Measurements from ENCODE around the gene IGLL1.

Gene IGLL1

DNA sequence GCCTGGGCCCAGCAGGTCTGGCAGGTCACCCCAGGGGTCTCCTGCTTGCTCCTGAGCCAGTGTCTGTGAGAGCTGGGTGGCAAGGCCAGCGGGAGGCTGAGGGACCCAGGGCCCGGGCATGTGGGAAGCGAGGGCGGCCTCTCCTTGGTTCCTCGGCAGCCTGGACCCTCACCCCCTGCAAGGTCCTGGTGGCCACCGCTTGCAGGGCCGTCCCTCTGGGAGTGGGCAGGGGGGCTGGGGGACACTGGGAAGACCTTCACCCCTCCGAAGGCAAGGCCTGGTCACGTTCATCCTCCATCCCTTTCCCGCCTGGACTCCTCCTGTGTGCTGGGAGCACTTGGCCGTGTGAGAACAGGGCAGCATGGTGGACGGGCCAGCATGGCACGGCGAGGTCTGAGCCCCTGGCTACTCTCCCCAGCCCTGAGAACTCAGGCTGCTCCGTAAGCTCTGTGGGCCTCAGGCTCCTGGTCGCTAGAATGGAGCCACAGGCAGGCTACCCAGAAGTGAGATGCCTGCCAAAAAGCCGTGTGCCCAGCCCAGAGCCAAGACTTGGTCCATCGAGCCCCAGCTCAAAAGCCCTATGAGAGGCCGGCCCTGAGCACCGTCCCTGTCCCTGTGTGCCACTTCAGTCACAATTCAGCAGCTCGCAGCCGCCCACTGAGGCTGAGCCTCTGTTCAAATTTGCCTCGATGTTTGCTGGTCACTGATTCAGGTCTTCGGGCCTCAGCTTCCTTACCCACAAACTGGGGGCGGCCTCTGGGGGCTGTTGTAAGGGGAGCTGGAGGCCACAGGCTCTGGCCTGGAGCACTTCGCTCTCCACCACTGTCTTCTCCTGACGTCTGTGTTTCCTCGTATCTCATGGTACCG, 45.0 kb downstream of the IGLL1 start:
- no peak overlapping the region for H3K27ac ChIP-seq (ENCODE audit: low read length)
- DNase-seq (ENCODE audit: low read depth, low spot score), result no peak
- H3K9me3 ChIP-seq (ENCODE audit: control insufficient read depth, insufficient read depth, low read length), result no peaks in the 10 kb centered on the region
- H3K4me1 ChIP-seq (ENCODE audit: control insufficient read depth, insufficient read depth, low read length), result peaks cover 18% of the 10 kb centered on the region
- H3K36me3 ChIP-seq (ENCODE audit: control insufficient read depth, insufficient read depth, low read length), result no peaks in the 10 kb centered on the region
- no peaks in the 10 kb centered on the region for H3K27me3 ChIP-seq (ENCODE audit: control insufficient read depth, insufficient read depth, low read length)
- no CpG with 5 or more reads among the region's 29 CpGs for WGBS (ENCODE audit: insufficient coverage, insufficient read length)
- no peak overlapping the region for H3K4me3 ChIP-seq (ENCODE audit: low read length)

DNA sequence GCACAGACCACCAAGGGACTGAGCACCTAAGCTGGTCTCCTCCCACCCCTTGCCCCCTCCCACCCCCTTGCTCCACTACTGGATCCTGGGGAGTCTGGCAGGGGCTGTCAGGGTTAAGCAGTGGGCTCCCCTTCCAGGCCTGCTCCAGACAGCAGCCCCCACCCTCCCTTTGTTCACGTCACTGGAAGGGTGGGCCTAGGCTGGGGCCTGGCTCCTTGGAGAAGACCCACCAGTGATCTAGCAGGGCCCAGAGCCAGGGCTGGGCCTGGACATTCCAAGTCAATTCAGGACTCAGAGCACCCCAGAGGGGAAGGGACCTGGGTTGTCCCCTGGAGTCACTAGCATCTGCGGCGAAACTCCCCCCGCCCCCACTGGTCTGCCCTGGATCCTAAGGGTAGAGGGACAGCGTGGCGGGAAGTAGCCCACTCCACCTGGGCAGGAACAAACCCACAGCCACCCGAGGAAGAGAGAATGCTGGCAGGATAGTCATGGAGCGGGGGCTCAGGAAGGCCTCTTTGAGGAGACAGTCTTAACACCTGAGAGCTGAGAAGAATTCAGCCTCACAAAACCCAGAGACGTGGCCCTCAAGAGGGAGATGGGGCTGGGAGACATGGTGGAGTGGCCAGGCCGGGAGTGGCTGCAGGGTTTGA, 45.8 kb downstream of the IGLL1 start:
- no CpG with 5 or more reads among the region's 10 CpGs for WGBS (ENCODE audit: insufficient coverage, insufficient read length)
- DNase-seq (ENCODE audit: low read depth, low spot score), result no peak
- Histone ChIP-seq H3K4me1 (ENCODE audit: control insufficient read depth, insufficient read depth, low read length) (peaks cover 18% of the 10 kb centered on the region), H3K4me3 (ENCODE audit: low read length) (no peak overlapping the region), H3K36me3 (ENCODE audit: control insufficient read depth, insufficient read depth, low read length) (no peaks in the 10 kb centered on the region), H3K9me3 (ENCODE audit: control insufficient read depth, insufficient read depth, low read length) (no peaks in the 10 kb centered on the region), H3K27ac (ENCODE audit: low read length) (no peak overlapping the region), H3K27me3 (ENCODE audit: control insufficient read depth, insufficient read depth, low read length) (no peaks in the 10 kb centered on the region)

DNA sequence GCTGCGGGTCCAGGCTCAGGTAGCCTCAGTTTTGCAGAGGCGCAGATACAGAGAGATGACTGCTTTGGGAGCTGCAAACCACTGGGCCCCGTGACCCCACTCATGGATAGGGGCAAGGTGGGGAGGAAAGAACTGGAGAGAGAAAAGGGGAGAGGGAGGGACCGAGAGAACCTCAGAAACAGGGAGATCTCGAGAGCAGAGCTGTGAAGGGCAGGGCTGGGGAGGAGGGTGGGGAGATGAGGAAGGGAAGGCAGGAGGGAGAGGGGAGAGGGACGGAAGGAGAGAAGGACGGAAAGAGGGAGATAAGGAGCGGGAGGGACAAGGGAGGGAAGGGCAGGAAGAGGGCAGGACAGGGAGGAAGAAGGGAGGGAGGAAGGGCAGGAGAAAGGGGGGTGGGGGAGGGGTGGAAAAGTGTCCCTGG, 46.3 kb downstream of the IGLL1 start:
- no peaks in the 10 kb centered on the region for H3K27me3 ChIP-seq (ENCODE audit: control insufficient read depth, insufficient read depth, low read length)
- peaks cover 20% of the 10 kb centered on the region for H3K4me1 ChIP-seq (ENCODE audit: control insufficient read depth, insufficient read depth, low read length)

DNA sequence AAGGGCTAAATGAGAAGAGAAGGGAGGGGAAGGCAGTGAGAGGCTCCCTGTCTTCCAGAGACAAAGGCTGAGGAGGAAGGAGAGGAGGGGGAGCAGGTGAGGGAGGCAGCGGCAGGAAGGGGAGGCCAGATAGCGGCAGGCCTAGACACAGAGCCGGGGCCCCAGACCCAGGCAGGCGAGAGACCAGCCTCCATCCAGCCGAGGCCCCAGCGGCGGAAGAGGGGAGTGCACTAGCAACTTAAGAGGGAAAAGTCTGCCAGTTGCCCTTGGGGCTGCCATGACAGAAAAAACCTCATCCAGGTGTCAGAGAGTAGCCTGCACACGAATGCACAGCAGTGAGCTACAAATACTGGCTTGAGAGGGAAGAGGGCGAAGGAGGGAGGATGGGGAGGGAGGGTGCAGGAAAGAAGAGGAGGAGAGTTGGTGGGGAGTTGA, 46.7 kb downstream of the IGLL1 start:
- no CpG with 5 or more reads among the region's 9 CpGs for WGBS (ENCODE audit: insufficient coverage, insufficient read length)
- Histone ChIP-seq H3K4me1 (ENCODE audit: control insufficient read depth, insufficient read depth, low read length) (peaks cover 20% of the 10 kb centered on the region), H3K27me3 (ENCODE audit: control insufficient read depth, insufficient read depth, low read length) (no peaks in the 10 kb centered on the region), H3K36me3 (ENCODE audit: control insufficient read depth, insufficient read depth, low read length) (no peaks in the 10 kb centered on the region), H3K4me3 (ENCODE audit: low read length) (no peak overlapping the region), H3K9me3 (ENCODE audit: control insufficient read depth, insufficient read depth, low read length) (no peaks in the 10 kb centered on the region), H3K27ac (ENCODE audit: low read length) (no peak overlapping the region)
- DNase-seq (ENCODE audit: low read depth, low spot score), result no peak

More for the DNA sequence above, 46.3 kb downstream of the IGLL1 start:
- Histone ChIP-seq H3K9me3 (ENCODE audit: control insufficient read depth, insufficient read depth, low read length) (no peaks in the 10 kb centered on the region), H3K27ac (ENCODE audit: low read length) (no peak overlapping the region), H3K4me3 (ENCODE audit: low read length) (no peak overlapping the region), H3K36me3 (ENCODE audit: control insufficient read depth, insufficient read depth, low read length) (no peaks in the 10 kb centered on the region)
- DNase-seq (ENCODE audit: low read depth, low spot score), result no peak
- WGBS (ENCODE audit: insufficient coverage, insufficient read length), result no CpG with 5 or more reads among the region's 8 CpGs

DNA sequence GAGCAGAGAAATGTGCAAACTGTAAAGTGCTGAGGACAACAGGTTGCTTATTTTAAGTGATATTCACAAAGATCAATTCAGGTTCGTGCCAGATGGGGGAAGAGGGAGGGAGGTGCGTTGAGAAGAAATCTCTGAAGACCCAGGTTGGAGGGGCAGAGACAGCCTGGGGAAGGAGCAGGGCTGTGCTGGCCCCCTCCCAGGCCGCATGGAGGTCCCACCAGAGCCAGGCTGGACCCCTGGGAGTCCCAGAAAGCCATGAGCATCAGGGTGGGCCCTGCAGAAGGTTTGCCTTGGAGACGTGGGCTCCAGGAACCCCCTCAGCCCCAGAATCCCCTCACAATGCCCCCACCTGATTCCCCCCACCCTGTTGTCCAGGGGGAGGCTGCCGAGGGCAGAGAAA, 47.4 kb downstream of the IGLL1 start:
- no peak overlapping the region for H3K27ac ChIP-seq (ENCODE audit: low read length)
- WGBS (ENCODE audit: insufficient coverage, insufficient read length), result no CpG with 5 or more reads among the region's 5 CpGs
- H3K4me1 ChIP-seq (ENCODE audit: control insufficient read depth, insufficient read depth, low read length), result peaks cover 19% of the 10 kb centered on the region
- no peak for DNase-seq (ENCODE audit: low read depth, low spot score)
- no peak overlapping the region for H3K4me3 ChIP-seq (ENCODE audit: low read length)
- H3K27me3 ChIP-seq (ENCODE audit: control insufficient read depth, insufficient read depth, low read length), result no peaks in the 10 kb centered on the region
- H3K9me3 ChIP-seq (ENCODE audit: control insufficient read depth, insufficient read depth, low read length), result no peaks in the 10 kb centered on the region
- no peaks in the 10 kb centered on the region for H3K36me3 ChIP-seq (ENCODE audit: control insufficient read depth, insufficient read depth, low read length)

DNA sequence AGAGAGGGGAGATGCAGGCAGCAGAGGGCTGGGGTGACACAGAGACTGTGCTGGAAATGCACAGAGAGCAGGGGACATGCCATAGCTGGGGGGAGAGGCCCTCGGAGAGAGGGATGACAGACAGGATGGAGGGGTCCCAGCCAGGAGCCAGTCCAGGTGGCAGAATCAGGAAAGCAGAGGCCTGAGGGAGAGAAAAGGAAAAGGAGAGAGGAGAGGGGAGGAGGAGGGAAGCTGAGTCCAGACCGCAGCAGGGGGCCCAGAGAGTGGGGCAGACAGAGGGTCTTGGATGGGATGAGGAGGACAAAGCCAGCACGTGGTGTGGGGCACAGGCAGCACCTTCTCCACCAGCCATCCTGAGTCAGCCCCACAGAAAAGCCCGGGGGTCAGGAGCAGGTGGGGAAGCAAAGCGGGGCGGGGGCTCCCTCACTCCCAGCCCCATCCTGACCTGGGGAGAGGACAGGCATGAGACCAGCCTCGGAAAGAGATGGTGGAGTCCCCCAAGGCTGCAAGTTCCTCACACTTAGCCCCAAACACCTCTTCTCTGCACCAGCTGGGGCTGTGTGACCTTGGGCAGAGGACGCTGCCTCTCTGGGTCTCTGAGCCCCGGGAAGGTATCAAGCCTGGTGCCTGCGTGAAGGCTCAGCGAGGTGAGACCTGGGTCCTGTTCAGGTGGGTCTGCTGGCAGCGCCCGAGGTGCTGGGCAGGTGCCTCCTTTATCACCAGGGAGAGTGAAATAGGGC, 48.0 kb downstream of the IGLL1 start:
- no peak overlapping the region for H3K4me3 ChIP-seq (ENCODE audit: low read length)
- H3K9me3 ChIP-seq (ENCODE audit: control insufficient read depth, insufficient read depth, low read length), result no peaks in the 10 kb centered on the region
- peaks cover 17% of the 10 kb centered on the region for H3K4me1 ChIP-seq (ENCODE audit: control insufficient read depth, insufficient read depth, low read length)
- no peaks in the 10 kb centered on the region for H3K36me3 ChIP-seq (ENCODE audit: control insufficient read depth, insufficient read depth, low read length)
- no peak overlapping the region for H3K27ac ChIP-seq (ENCODE audit: low read length)
- H3K27me3 ChIP-seq (ENCODE audit: control insufficient read depth, insufficient read depth, low read length), result no peaks in the 10 kb centered on the region
- no CpG with 5 or more reads among the region's 13 CpGs for WGBS (ENCODE audit: insufficient coverage, insufficient read length)
- no peak for DNase-seq (ENCODE audit: low read depth, low spot score)

DNA sequence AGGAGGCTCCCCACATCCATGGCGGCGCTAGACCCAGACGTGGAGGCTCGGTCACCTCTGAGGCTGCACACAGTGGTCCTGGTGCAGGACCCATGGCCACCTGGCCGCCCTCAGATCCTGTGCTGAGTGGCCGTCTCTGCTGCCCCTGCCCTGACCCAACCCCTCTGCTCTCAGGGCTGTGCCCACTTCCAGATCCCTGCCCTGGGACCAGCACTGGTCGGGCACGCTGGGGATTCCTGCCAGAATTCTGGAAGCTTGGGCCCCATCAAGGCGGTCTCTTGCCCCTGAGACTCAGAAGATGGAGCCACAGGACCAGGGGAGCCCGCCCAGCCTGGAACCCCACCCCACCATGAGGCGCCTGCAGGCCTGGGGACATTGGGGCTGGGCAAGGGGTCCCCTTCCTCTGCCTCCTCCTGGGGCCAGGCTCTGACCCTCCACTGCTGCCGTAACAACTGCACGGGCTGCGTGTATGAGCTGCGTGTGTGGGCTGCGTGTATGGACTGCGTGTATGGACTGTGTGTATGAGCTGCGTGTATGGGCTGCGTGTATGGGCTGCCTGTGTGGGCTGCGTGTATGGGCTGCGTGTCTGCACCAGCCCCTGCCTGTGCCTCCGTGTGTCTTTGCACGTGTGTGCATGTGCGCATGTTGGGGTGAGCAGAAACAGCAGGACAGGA, 48.7 kb downstream of the IGLL1 start:
- DNase-seq (ENCODE audit: low read depth, low spot score), result no peak
- Histone ChIP-seq H3K36me3 (ENCODE audit: control insufficient read depth, insufficient read depth, low read length) (no peaks in the 10 kb centered on the region), H3K4me1 (ENCODE audit: control insufficient read depth, insufficient read depth, low read length) (peaks cover 16% of the 10 kb centered on the region), H3K27me3 (ENCODE audit: control insufficient read depth, insufficient read depth, low read length) (no peaks in the 10 kb centered on the region), H3K4me3 (ENCODE audit: low read length) (no peak overlapping the region), H3K9me3 (ENCODE audit: control insufficient read depth, insufficient read depth, low read length) (no peaks in the 10 kb centered on the region), H3K27ac (ENCODE audit: low read length) (no peak overlapping the region)
- no CpG with 5 or more reads among the region's 24 CpGs for WGBS (ENCODE audit: insufficient coverage, insufficient read length)

DNA sequence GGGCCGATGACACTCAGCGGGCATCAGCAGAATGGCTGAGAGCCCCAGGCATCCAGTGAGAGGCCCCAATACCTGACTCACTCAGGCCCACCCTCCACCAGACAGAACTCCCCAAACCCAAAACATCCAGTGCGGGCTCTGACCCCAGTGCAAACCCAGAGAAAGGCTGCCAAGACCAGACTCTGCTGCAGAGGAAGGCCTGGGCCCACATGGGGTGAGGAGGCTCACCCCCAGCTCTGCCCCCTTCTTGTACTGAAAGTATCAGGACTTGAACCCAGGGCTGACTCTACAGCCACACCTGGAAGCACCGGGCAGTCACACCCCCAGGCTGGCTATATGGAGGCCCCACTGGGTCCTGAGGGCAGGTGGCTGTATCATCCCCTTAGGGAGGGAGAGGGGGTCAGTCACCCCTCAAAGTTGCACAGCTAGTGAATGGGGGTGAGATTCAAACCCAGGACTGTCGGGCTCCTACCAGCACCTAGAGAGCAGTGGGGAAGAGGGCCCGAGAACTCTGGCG, 49.3 kb downstream of the IGLL1 start:
- no peak overlapping the region for H3K4me3 ChIP-seq (ENCODE audit: low read length)
- no peaks in the 10 kb centered on the region for H3K27me3 ChIP-seq (ENCODE audit: control insufficient read depth, insufficient read depth, low read length)
- no peak overlapping the region for H3K27ac ChIP-seq (ENCODE audit: low read length)
- WGBS (ENCODE audit: insufficient coverage, insufficient read length), result no CpG with 5 or more reads among the region's 7 CpGs
- no peaks in the 10 kb centered on the region for H3K9me3 ChIP-seq (ENCODE audit: control insufficient read depth, insufficient read depth, low read length)
- H3K36me3 ChIP-seq (ENCODE audit: control insufficient read depth, insufficient read depth, low read length), result no peaks in the 10 kb centered on the region
- no peak for DNase-seq (ENCODE audit: low read depth, low spot score)
- H3K4me1 ChIP-seq (ENCODE audit: control insufficient read depth, insufficient read depth, low read length), result peaks cover 16% of the 10 kb centered on the region

DNA sequence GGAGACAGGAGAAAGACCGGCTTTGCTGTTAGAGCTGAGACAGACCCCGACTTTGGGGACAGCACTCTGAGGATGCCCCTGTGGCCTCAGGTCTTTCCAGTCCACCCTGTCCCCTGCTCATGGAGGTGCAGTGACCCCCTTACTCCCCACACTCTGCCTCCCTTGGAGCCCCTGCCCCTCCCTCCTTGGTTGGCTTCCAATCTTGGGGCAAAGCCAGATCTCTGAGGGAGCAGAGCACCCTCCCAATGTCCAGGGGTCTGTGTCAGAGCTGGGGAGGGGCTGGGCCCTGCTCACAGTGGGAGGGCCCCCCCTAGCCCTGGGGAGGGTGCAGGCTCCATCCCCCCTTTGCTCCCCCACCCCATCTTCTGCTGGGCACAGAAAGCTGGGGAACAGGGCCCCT, 50.0 kb downstream of the IGLL1 start:
- Histone ChIP-seq H3K4me1 (ENCODE audit: control insufficient read depth, insufficient read depth, low read length) (peaks cover 14% of the 10 kb centered on the region), H3K27me3 (ENCODE audit: control insufficient read depth, insufficient read depth, low read length) (no peaks in the 10 kb centered on the region), H3K9me3 (ENCODE audit: control insufficient read depth, insufficient read depth, low read length) (no peaks in the 10 kb centered on the region), H3K27ac (ENCODE audit: low read length) (no peak overlapping the region), H3K36me3 (ENCODE audit: control insufficient read depth, insufficient read depth, low read length) (no peaks in the 10 kb centered on the region), H3K4me3 (ENCODE audit: low read length) (no peak overlapping the region)
- no CpG with 5 or more reads among the region's 2 CpGs for WGBS (ENCODE audit: insufficient coverage, insufficient read length)
- no peak for DNase-seq (ENCODE audit: low read depth, low spot score)
